Measurements from ENCODE around the gene ADISSP.

Gene ADISSP

GRCh38 chr20:3723284-3723683 lies 44.3 kb downstream of the ADISSP start:
- no peak overlapping the region for H3K9ac ChIP-seq (ENCODE audit: low read length)
- H4K20me1 ChIP-seq (ENCODE audit: low read depth, low read length): no peaks in the 10 kb centered on the region
- H3K4me2 ChIP-seq (ENCODE audit: low read depth, low read length, poor library complexity, severe bottlenecking): no peak overlapping the region
- H3F3A ChIP-seq (ENCODE audit: insufficient read depth): no peaks in the 10 kb centered on the region
- no peaks in the 10 kb centered on the region for H3K79me2 ChIP-seq (ENCODE audit: insufficient read depth, low read length)
- H3K27me3 ChIP-seq (ENCODE audit: low read length): no peaks in the 10 kb centered on the region
- H3K27ac ChIP-seq (ENCODE audit: low read depth, low read length): no peak overlapping the region
- TF ChIP-seq CTCF (IDR thresholded peaks at IDR 0.05; ENCODE audit: insufficient read depth, low read length, poor library complexity, severe bottlenecking) (no peak), EZH2phosphoT487 (conservative IDR thresholded peaks at IDR 0.05; ENCODE audit: low read length) (no peak)
- no peaks in the 10 kb centered on the region for H3K36me3 ChIP-seq (ENCODE audit: low read length)
- no peak overlapping the region for H2AFZ ChIP-seq (ENCODE audit: low read depth, low read length, severe bottlenecking)
- H3K9me3 ChIP-seq (ENCODE audit: insufficient read depth, low read length): no peaks in the 10 kb centered on the region
- no peak overlapping the region for H3K4me3 ChIP-seq (ENCODE audit: insufficient read depth, low read length, poor library complexity, severe bottlenecking)
- H3K9me2 ChIP-seq (replicated peaks; ENCODE audit: insufficient read depth, low read length): no peaks in the 10 kb centered on the region

GRCh38 chr20:3721912-3722311 lies 45.6 kb downstream of the ADISSP start:
- Histone ChIP-seq H3K79me2 (ENCODE audit: insufficient read depth, low read length) (no peaks in the 10 kb centered on the region), H3K9me3 (ENCODE audit: insufficient read depth, low read length) (no peaks in the 10 kb centered on the region)
- TF ChIP-seq EZH2phosphoT487 (conservative IDR thresholded peaks at IDR 0.05; ENCODE audit: low read length) (no peak), CTCF (IDR thresholded peaks at IDR 0.05; ENCODE audit: insufficient read depth, low read length, poor library complexity, severe bottlenecking) (no peak)

GRCh38 chr20:3720626-3721025 lies 46.9 kb downstream of the ADISSP start:
- no peaks in the 10 kb centered on the region for H3K9me3 ChIP-seq (ENCODE audit: insufficient read depth, low read length)
- no peaks in the 10 kb centered on the region for H4K20me1 ChIP-seq (ENCODE audit: low read depth, low read length)
- H3F3A ChIP-seq (ENCODE audit: insufficient read depth): no peaks in the 10 kb centered on the region
- H3K4me3 ChIP-seq (ENCODE audit: insufficient read depth, low read length, poor library complexity, severe bottlenecking): no peak overlapping the region
- no peak overlapping the region for H3K27ac ChIP-seq (ENCODE audit: low read depth, low read length)
- no peak overlapping the region for H3K9ac ChIP-seq (ENCODE audit: low read length)
- no peaks in the 10 kb centered on the region for H3K9me2 ChIP-seq (replicated peaks; ENCODE audit: insufficient read depth, low read length)
- no peak overlapping the region for H2AFZ ChIP-seq (ENCODE audit: low read depth, low read length, severe bottlenecking)
- H3K27me3 ChIP-seq (ENCODE audit: low read length): no peaks in the 10 kb centered on the region
- no peak overlapping the region for H3K4me2 ChIP-seq (ENCODE audit: low read depth, low read length, poor library complexity, severe bottlenecking)
- H3K79me2 ChIP-seq (ENCODE audit: insufficient read depth, low read length): no peaks in the 10 kb centered on the region
- H3K36me3 ChIP-seq (ENCODE audit: low read length): no peaks in the 10 kb centered on the region
- TF ChIP-seq CTCF (IDR thresholded peaks at IDR 0.05; ENCODE audit: insufficient read depth, low read length, poor library complexity, severe bottlenecking) (no peak), EZH2phosphoT487 (conservative IDR thresholded peaks at IDR 0.05; ENCODE audit: low read length) (no peak)

More at GRCh38 chr20:3721912-3722311, 45.6 kb downstream of the ADISSP start:
- Histone ChIP-seq H4K20me1 (ENCODE audit: low read depth, low read length) (no peaks in the 10 kb centered on the region), H3K36me3 (ENCODE audit: low read length) (no peaks in the 10 kb centered on the region), H3K4me2 (ENCODE audit: low read depth, low read length, poor library complexity, severe bottlenecking) (no peak overlapping the region), H3K27ac (ENCODE audit: low read depth, low read length) (no peak overlapping the region), H3K27me3 (ENCODE audit: low read length) (no peaks in the 10 kb centered on the region), H3K9ac (ENCODE audit: low read length) (no peak overlapping the region), H3K4me3 (ENCODE audit: insufficient read depth, low read length, poor library complexity, severe bottlenecking) (no peak overlapping the region), H3F3A (ENCODE audit: insufficient read depth) (no peaks in the 10 kb centered on the region), H2AFZ (ENCODE audit: low read depth, low read length, severe bottlenecking) (no peak overlapping the region), H3K9me2 (replicated peaks; ENCODE audit: insufficient read depth, low read length) (no peaks in the 10 kb centered on the region)

Data from SU-DHL-6 (cell line).